ENCODE measurements around the gene RPTOR. TPM values are rescaled to one million over a fixed set of nuclear protein-coding genes. Genes with fewer than 3 reads are reported as not detected.

Gene RPTOR
- total RNA-seq, 2 experiments from 2014 or later, result 48.1 to 87.8 TPM

DNA sequence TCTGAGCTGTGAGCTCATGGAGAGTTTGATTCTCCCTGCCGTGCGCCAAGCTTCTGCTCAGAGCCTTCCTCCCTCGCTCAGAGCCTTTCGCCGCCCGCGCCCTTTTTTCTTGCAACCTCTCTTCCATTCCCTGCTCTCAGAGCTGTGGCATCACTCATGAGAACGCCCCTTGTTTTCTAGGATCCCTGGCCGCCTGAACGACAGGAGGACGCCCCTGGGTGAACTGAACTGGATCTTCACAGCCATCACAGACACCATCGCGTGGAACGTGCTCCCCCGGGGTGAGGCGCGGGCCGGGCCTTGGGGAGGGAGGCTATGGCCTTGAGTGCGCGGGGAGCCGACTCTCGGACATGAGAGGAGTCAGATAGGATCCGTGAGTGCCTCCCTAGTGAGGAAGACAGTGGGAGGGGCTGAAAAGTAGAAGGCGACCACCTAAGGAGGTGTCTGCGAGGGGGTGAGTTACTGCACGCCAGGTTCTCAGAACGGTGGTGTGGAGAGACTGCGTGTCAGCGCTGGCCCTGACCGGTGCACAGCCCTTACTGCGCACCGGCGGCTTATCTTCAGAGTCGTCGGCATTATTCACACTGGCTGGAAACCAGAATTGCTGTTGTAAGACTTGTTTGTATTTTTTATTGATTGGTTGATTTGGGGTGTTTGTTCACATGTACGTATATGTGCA is 277.5 kb downstream of the RPTOR start:
- POLR2A ChIA-PET, result no interaction called here

DNA sequence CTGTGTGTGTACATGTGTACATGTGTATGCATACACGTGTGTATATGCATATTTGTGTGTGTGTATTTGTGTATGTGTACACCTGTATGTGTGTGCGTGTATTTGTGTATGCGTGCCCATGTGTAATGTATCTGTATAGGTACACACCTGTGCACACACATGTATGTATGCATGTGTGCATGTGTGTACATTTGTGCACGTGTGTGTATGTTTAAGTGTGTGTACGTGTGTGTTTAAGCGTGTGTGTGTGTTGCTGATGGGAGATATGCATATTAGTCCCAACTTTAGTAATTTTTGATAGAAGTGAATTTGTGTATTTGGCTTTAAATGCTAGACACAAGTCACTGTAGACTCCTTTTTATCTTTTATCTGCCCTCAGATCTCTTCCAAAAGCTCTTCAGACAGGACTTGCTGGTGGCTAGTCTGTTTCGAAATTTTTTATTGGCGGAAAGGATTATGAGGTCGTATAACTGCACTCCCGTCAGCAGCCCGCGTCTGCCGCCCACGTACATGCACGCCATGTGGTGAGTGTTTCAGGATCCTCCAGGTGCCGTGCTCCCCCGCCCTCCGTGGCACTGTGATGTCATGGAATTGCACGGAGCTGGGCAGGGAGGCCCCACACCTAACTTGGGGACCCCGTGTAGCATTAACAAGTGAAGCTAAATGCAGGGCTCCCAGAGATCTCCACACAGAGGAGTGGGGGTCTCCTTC is 278.2 kb downstream of the RPTOR start:
- BruUV-seq (replicated peaks), result no TSS peak
- H3K4me3 ChIP-seq (ENCODE audit: low read depth, low read length, poor library complexity, severe bottlenecking), result no peak overlapping the region
- intact Hi-C loops (cut with micrococcal nuclease; ENCODE audit: unreplicated experiment), result no loop called here
- no peaks in the 10 kb centered on the region for H3K9me3 ChIP-seq (ENCODE audit: low read length)
- H3K36me3 ChIP-seq (ENCODE audit: insufficient read depth, low read length), result peaks cover 33% of the 10 kb centered on the region
- TF ChIP-seq, protein P1, sequence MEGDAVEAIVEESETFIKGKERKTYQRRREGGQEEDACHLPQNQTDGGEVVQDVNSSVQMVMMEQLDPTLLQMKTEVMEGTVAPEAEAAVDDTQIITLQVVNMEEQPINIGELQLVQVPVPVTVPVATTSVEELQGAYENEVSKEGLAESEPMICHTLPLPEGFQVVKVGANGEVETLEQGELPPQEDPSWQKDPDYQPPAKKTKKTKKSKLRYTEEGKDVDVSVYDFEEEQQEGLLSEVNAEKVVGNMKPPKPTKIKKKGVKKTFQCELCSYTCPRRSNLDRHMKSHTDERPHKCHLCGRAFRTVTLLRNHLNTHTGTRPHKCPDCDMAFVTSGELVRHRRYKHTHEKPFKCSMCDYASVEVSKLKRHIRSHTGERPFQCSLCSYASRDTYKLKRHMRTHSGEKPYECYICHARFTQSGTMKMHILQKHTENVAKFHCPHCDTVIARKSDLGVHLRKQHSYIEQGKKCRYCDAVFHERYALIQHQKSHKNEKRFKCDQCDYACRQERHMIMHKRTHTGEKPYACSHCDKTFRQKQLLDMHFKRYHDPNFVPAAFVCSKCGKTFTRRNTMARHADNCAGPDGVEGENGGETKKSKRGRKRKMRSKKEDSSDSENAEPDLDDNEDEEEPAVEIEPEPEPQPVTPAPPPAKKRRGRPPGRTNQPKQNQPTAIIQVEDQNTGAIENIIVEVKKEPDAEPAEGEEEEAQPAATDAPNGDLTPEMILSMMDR (conservative IDR thresholded peaks at IDR 0.05; ENCODE audit: low read length), result no peak
- no peak for TF ChIP-seq EZH2phosphoT487 (IDR thresholded peaks at IDR 0.05; ENCODE audit: borderline replicate concordance, low read depth, low read length)
- H3K4me2 ChIP-seq (ENCODE audit: low read length), result no peak overlapping the region
- H3K79me2 ChIP-seq (ENCODE audit: insufficient read depth, low read depth, low read length), result no peaks in the 10 kb centered on the region
- H3K27ac ChIP-seq (ENCODE audit: low read depth, low read length, poor library complexity, severe bottlenecking), result no peak overlapping the region
- H3K4me1 ChIP-seq (ENCODE audit: insufficient read depth, low read length, poor library complexity, severe bottlenecking), result peaks cover 9% of the 10 kb centered on the region
- ChIA-PET CTCF (ENCODE audit: unreplicated experiment) (no interaction called here), POLR2A (no interaction called here)
- H3K9me2 ChIP-seq (ENCODE audit: insufficient read depth, low read length), result no peaks in the 10 kb centered on the region
- DNase-seq (ENCODE audit: low spot score), result no peak
- no peak overlapping the region for H2AFZ ChIP-seq (ENCODE audit: low read length)
- no peaks in the 10 kb centered on the region for H4K20me1 ChIP-seq (ENCODE audit: insufficient read depth, low read length)

More for the DNA sequence above, 277.5 kb downstream of the RPTOR start:
- Histone ChIP-seq H2AFZ (ENCODE audit: low read length) (no peak overlapping the region), H3K79me2 (ENCODE audit: insufficient read depth, low read depth, low read length) (no peaks in the 10 kb centered on the region), H3K4me2 (ENCODE audit: low read length) (no peak overlapping the region), H3K4me1 (ENCODE audit: insufficient read depth, low read length, poor library complexity, severe bottlenecking) (peaks cover 3% of the 10 kb centered on the region), H4K20me1 (ENCODE audit: insufficient read depth, low read length) (no peaks in the 10 kb centered on the region), H3K36me3 (ENCODE audit: insufficient read depth, low read length) (peaks cover 28% of the 10 kb centered on the region), H3K4me3 (ENCODE audit: low read depth, low read length, poor library complexity, severe bottlenecking) (no peak overlapping the region), H3K9me2 (ENCODE audit: insufficient read depth, low read length) (no peaks in the 10 kb centered on the region), H3K27ac (ENCODE audit: low read depth, low read length, poor library complexity, severe bottlenecking) (no peak overlapping the region), H3K9me3 (ENCODE audit: low read length) (no peaks in the 10 kb centered on the region)
- BruUV-seq (replicated peaks), result no TSS peak
- DNase-seq (ENCODE audit: low spot score), result no peak
- TF ChIP-seq, protein P1 (conservative IDR thresholded peaks at IDR 0.05; ENCODE audit: low read length), result no peak
- intact Hi-C loops (cut with micrococcal nuclease; ENCODE audit: unreplicated experiment), result no loop called here
- CTCF ChIA-PET (ENCODE audit: unreplicated experiment), result no interaction called here

All from OCI-LY7 (cell line).